Germinal center (tissue), 1 donor: ENCODE results near the gene DUS2.
"Not testable (repeated sequence)": the region's sequence is repeated elsewhere in the genome, so short reads cannot be mapped to it uniquely, and the experiment has no call there.

Experiments used
- DNase-seq: peaks from one replicate; pipeline ENCODE4 v3.0.0; 2012; ENCODE audit warnings: mixed read lengths, low spot score

Gene DUS2

DNA sequence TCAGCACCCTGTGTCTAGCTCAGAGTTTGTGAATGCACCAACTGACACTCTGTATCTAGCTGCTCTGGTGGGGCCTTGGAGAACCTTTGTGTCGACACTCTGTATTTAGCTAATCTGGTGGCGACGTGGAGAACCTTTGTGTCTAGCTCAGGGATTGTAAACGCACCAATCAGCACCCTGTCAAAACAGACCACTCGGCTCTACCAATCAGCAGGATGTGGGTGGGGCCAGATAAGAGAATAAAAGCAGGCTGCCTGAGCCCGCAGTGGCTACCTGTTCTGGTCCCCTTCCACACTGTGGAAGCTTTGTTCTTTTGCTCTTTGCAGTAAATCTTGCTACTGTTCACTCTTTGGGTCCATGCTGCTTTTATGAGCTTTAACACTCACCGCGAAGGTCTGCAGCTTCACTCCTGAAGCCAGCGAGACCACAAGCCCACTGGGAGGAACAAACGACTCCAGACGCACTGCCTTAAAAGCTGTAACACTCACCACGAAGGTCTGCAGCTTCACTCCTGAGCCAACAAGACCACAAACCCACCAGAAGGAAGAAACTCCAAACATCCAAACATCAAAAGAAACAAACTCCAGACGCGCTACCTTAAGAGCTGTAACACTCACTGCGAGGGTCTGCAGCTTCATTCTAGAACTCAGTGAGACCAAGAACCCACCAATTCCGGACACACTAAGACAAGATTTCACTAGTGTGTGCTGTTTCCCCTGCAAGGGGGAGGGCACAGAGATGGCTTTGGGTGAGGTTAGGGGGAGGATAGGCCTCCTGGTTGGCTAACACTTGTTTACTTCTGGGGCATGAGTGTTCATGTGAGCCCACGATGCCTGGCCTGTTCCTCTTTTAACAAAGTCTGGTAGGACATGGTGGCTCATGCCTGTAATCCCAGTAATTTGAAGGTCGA is 24.1 kb upstream of the DUS2 start, which contains the start of gene DPEP2:
DPEP2 (minus strand) TSS at position 706 of the 910 bp plus-strand sequence. CDS start 6,272 bp downstream, outside the sequence.
- DNase-seq = peak; percentile 78

GRCh38 chr16:67999985-68000384 is 23.1 kb upstream of the DUS2 start:
- peak; percentile 75 for DNase-seq

- DNase-seq = no peak
Measured at GRCh38 chr16:68000450-68000849, 22.6 kb upstream of the DUS2 start.

DNA sequence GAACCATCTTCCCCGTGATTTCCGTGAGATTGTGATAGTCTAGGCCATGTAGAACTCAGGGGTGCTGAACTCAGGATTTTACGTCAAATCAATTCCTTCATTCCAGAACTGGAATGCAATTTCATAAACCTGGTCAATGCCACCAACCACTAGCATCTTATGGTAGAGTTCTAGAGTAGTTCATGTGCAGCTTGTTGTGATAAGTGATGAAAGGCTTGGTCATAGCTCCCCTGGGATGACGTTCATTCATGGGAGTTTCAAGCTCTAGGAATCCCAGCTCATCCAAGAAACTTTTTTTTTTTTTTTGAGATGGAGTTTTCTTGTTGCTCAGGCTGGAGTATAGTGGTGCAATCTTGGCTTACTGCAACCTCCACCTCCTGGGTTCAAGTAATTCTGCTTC is 20.1 kb upstream of the DUS2 start:
- DNase-seq = no peak

GRCh38 chr16:68005211-68005610 is 17.9 kb upstream of the DUS2 start:
- no peak for DNase-seq

GRCh38 chr16:68005786-68006286 is 17.2 kb upstream of the DUS2 start:
- DNase-seq = no peak

DNA sequence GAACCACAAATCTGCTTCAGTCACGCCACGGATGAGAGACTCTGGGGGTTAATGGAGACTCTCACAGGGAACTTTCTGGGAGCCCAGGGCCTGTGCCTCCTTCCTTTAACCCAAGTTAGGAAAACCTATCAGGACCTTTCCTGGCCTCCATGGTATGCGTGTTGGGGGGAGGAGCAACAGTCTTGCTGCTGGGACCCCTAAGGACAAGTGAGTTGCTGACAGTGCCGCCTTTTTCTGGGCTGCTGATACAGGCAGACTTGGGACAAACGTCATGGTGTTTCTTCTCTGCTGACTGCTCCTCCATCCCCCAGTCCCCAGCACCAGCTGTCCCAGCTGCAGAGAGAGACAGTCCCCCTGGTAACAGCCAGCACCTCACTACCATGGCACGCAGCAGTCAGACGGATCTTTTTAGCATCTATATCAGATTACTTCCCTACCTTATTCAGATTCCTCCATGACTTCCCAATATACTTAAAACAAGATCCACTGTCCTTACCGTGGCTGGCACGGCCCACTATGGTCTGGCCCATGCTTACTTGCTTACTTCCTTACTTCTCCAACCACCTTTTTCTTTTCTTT is 13.8 kb upstream of the DUS2 start:
- DNase-seq = no peak

- not testable (repeated sequence) for DNase-seq
Measured at GRCh38 chr16:68009872-68010271, 13.2 kb upstream of the DUS2 start.

DNA sequence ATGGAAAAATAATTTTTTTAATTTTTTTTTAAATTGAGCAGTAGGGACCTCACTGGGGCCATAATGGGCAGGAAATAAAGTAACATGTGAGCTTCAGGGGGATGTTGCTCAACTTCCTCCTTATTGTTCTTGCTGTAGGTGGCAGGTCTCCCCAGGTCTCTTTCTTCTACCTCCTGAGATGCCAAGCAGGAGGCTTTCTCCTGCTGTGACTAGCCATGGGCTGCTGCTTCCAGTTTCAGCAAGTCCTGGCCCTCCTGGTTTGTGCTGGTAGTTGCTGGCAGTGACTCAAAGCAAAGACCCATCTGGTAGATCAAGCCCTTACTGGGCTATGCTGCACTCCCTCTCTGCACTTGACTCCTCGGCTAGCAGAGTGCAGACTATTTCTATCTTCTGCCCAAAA is 9.6 kb upstream of the DUS2 start:
- no peak for DNase-seq

DNA sequence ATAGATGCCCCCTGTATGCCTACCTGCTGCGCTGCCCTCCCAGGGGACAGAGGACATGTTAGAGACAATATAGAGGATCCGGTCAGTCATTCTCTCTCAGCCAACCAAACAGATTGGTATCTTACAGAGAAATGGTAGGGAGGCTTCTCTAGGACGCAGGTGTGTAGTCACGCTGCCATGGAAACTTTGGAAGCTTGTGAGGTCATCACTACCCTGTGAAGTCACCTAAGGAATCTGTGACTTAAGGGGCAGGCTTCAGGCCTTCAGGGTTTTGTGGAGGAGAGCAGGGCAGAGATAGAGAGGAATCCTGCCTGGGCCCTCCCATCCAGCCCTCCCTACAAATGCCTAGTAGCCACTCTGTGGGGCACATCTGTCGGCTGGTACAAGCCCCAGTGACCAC is 7.4 kb upstream of the DUS2 start, which contains the start of gene DPEP2NB:
DPEP2NB (minus strand) TSS at position 231 of the 400 bp plus-strand sequence; CDS start at position 90, 141 bp downstream.
- no peak for DNase-seq

DNA sequence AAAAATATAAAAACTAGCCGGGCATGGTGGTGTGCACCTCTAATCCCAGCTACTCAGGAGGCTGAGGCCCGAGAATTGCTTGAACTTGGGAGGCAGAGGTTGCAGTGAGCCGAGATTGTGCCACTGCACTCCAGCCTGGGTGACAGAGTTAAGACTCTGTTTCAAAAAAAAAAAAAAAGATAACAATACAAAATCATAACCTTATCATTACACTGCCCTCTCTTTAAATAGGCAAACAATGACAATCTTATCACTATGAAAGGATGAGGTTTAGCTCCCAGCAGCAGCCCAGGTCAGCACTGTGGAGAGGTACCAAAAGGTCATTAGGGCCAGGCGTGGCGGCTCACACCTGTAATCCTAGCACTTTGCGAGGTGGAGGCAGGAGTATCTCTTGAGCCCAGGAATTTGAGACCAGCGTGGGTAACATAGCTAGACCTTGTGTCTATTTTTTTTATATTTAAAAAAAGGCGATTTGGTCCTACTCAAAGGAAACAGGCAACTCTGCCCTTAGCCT is 3.9 kb upstream of the DUS2 start:
- no peak for DNase-seq

GRCh38 chr16:68021490-68021889 is 1.6 kb upstream of the DUS2 start:
- no peak for DNase-seq

- no peak for DNase-seq
Measured at GRCh38 chr16:68022278-68022727, 781 bp upstream of the DUS2 start.

DNA sequence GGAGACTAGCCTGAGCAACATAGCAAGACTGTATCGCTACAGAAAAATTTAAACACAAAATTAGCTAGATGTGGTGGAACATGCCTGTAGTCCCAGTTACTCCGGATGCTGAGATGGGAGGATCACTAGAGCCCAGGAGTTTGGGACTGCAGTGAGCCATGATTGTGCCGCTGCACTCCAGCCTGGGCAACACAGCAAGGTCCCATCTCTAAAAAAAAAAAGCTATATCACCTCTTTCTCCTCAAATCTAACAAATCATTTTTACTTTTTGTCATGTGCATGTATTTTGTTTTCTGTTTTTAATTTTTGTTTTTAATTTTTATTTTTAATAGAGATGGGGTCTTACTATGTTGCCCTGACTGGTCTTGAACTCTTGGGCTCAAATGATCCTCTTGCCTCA is 5.9 kb downstream of the DUS2 start:
- no peak for DNase-seq

- DNase-seq = not testable (repeated sequence)
Measured at GRCh38 chr16:68030108-68030507, 7.0 kb downstream of the DUS2 start.

GRCh38 chr16:68031951-68032350 is 8.9 kb downstream of the DUS2 start:
- DNase-seq = no peak

DNA sequence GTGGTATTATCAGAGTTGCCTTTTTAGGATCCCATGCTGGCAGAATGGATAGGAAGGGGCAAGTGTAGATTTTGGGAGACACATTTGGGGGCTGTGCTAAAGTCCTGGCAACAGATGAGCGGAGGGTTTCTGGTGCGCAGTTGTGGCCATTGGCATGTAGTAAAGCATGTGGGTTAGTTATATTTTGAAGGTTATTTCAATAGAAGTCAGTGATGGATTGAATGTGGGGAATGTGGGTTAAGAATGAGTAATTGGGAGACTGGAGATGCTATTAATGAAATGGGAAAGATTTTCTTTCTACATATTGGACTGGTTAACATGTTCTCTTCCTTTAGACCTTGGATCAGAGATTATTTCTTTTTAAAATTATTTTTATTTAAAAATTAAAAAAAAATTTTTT is 10.0 kb downstream of the DUS2 start:
- no peak for DNase-seq

DNA sequence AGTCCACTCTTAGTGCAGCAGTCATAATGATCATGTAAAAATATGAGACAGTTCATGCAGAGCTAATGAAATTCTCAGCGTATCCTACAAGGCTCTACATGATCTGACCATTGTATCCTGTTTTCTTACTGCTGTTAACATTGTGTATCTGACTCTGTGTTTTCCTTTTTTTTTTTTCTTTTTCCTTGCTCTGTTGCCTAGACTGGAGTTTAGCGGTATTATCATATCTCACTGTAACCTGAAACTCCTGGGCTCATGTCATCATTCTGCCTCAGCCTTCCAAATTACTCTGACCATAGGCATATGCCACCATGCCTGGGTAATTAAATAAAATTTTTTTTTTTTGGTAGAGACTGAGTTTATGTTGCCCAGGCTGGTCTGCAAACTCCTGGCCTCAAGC is 12.1 kb downstream of the DUS2 start:
- no peak for DNase-seq

GRCh38 chr16:68037841-68038597 is 14.9 kb downstream of the DUS2 start:
- peak; percentile 48 for DNase-seq

DNA sequence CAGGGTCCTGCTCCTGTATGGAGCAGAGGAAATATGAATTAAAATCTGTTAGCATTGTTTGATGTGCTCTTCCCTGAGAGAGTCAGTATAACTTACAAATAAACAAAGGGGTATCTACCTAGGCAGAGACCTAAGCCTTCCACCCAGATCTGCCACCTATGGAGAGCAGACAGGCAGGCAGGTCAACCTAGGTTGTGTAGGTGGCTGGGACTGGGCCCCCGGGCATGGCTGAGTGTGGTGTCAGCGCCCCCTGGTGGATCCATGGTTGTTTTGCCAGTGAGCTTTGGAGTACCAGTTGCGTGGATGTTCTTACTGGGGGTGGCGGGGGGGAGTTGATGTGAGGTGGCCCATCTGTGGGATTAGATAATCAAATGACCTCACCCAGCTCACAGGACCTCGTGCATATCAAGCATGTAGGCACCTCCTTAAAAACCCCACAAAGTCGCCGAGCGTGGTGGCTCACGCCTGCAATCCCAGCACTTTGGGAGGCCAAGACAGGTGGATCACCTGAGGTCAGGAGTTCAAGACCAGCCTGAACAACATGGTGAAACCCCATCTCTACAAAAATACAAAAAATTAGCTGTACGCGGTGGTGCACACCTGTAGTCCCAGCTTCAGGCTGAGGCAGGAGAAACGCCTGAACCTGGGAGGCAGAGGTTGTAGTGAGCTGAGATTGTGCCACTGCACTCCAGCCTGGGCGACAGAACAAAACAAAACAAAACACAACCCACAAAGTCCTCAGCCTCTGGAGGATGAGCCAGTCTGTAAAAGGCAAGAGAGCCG is 17.6 kb downstream of the DUS2 start:
- DNase-seq = peak; percentile 84

GRCh38 chr16:68041783-68042182 is 18.7 kb downstream of the DUS2 start:
- no peak for DNase-seq
